C4-2B (cell line): ENCODE data around the gene EEF1A2.

Experiments
- H3K27ac ChIP-seq: fragments of 450-650 bp; 2 replicates; pipeline ENCODE4 v1.5.1; 2017
- ZFX ChIP-seq: fragments of 450-650 bp; IDR thresholded peaks from 2 replicates; pipeline ENCODE4 v1.6.1; 2017
- TF ChIP-seq, protein P1 (sequence below): fragments of 450-650 bp; conservative IDR thresholded peaks from 2 replicates; pipeline ENCODE4 v1.5.1; 2017; ENCODE audit warnings: mild to moderate bottlenecking

Gene EEF1A2

DNA sequence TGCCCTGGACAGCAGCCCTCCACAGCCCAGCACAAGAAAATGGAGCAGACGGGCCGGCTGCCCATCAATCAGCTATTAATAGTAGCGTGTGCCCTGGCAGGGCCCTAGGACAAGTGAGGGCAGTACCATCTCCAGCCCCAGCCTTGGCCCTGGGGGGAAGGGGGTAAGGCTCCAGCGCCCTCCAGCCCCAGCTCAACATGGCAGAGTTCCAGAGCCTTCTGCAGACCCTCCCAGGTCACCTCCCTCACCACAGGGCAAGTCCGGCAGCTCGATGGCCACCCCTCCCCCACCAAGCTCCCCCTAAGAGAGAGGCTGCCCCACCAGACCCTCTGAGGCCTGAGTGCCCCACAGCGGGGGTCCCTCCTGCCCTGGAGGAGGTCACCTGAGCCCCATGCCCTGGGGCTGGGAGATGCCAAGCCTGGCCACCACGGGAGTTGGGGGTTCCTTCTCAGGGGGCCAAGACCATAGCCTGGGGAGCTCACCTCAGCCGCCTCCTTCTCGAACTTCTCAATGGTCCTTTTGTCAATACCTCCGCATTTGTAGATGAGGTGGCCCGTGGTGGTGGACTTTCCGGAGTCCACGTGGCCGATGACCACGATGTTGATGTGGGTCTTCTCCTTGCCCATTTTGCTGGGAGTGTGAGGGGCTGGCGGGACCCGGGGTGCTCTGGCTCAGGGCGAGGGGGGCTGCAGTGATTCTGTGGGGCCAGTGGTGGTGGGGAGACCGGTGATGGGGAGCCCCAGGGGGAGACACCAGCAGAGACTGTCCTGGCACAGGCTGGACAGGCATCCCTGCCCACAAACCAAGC is 1.5 kb downstream of the EEF1A2 start:
- H3K27ac ChIP-seq, result peak overlapping the region; percentile 90
- TF ChIP-seq, protein P1, sequence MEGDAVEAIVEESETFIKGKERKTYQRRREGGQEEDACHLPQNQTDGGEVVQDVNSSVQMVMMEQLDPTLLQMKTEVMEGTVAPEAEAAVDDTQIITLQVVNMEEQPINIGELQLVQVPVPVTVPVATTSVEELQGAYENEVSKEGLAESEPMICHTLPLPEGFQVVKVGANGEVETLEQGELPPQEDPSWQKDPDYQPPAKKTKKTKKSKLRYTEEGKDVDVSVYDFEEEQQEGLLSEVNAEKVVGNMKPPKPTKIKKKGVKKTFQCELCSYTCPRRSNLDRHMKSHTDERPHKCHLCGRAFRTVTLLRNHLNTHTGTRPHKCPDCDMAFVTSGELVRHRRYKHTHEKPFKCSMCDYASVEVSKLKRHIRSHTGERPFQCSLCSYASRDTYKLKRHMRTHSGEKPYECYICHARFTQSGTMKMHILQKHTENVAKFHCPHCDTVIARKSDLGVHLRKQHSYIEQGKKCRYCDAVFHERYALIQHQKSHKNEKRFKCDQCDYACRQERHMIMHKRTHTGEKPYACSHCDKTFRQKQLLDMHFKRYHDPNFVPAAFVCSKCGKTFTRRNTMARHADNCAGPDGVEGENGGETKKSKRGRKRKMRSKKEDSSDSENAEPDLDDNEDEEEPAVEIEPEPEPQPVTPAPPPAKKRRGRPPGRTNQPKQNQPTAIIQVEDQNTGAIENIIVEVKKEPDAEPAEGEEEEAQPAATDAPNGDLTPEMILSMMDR, result no peak
- TF ChIP-seq ZFX, result no peak

GRCh38 chr20:63496596-63497120 is 2.2 kb downstream of the EEF1A2 start:
- H3K27ac ChIP-seq, result peak overlapping the region; percentile 90; the same call in 1 of the 2 replicates
- no peak for TF ChIP-seq ZFX
- TF ChIP-seq, protein P1, result no peak

DNA sequence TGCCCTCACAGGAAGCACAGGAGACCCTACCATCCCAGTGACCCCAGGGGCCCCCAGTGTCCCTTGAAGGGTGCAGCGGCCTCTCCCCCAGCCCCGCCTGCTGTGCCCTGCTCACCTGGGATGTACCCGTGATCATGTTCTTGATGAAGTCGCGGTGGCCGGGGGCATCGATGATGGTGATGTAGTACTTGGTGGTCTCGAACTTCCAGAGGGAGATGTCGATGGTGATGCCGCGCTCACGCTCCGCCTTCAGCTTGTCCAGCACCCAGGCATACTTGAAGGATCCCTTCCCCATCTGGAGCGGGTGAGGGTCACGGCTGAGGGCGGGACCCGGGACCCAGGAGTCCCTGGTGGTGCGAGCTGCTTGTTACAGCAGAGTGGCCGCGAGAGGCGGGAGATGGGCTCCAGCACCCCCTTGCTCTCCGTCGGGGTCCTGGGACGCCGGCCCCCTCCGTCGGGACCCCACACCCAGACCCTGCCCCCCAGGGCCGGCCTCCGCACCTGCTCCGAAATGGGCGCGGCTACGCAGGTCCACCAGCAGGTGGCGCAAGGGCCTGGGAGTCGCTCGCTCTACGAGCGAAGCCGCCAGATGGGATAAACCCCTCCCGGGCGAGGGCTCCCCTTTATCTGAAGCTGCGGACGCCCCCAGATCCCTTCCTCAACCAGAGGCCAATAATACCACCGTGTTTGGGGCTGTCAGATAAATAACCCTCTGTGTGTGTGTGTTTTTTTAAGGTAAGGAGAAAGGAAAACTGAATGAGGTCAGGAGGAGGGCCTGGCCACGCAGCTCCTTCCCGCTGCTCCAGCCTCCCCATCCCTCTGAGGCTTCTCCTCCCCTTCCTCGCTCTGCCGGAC is 2.9 kb downstream of the EEF1A2 start:
- TF ChIP-seq ZFX, result no peak
- TF ChIP-seq, protein P1, result peak; percentile 91
- no peak overlapping the region for H3K27ac ChIP-seq

DNA sequence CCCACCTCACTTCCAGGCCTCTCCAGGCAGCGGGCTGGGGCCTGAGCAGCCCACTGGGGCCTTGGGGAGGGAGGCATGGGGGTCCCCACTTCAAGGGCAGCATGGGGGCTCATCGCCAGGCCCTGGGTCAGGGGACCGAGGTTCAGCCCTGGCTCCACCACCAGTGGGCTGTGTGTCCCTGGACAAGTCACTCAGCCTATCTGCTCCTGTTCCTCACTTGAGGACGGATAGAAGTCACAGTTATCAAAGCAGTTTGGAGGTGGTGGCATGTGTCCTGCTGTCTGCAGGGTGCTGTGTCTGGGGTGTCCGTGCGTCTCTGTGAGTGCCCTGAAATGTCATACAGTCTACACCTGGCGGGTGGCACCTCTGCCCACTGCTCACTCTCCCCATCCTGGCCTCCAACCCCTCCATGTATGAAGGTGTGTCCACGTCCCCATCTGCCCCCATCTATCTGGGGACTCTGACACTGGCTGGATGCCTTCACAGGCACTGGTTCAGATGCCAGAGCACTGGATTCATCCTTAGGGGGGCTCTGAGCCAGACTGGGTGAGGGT is 3.6 kb downstream of the EEF1A2 start:
- TF ChIP-seq ZFX, result no peak
- TF ChIP-seq, protein P1, result no peak
- no peak overlapping the region for H3K27ac ChIP-seq

- no peak overlapping the region for H3K27ac ChIP-seq
- no peak for TF ChIP-seq ZFX
- TF ChIP-seq, protein P1, result no peak
Observed at GRCh38 chr20:63494420-63495166, 4.3 kb downstream of the EEF1A2 start.

DNA sequence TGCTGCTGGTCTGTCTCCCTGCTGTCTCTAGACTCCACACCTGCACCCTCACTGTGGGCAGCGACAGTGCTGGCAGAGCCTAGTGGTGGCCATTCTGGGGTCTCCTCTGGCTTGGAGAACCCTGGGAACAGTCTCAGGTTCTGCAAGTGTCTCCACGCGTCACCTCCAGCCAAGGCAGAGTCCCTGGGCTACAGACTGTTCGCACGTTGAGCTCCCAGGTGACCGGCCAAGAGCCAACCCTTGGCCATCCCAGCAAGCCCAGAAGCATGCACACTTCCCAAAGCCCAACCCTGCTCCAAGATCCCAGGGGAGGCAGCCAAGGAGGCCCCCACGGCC is 4.8 kb downstream of the EEF1A2 start:
- H3K27ac ChIP-seq, result no peak overlapping the region
- TF ChIP-seq ZFX, result no peak
- TF ChIP-seq, protein P1, result no peak
